ENCODE results near the gene CACNA1C.
"Not testable (repeated sequence)": the region's sequence is repeated elsewhere in the genome, so short reads cannot be mapped to it uniquely, and the experiment has no call there.

Gene CACNA1C

DNA sequence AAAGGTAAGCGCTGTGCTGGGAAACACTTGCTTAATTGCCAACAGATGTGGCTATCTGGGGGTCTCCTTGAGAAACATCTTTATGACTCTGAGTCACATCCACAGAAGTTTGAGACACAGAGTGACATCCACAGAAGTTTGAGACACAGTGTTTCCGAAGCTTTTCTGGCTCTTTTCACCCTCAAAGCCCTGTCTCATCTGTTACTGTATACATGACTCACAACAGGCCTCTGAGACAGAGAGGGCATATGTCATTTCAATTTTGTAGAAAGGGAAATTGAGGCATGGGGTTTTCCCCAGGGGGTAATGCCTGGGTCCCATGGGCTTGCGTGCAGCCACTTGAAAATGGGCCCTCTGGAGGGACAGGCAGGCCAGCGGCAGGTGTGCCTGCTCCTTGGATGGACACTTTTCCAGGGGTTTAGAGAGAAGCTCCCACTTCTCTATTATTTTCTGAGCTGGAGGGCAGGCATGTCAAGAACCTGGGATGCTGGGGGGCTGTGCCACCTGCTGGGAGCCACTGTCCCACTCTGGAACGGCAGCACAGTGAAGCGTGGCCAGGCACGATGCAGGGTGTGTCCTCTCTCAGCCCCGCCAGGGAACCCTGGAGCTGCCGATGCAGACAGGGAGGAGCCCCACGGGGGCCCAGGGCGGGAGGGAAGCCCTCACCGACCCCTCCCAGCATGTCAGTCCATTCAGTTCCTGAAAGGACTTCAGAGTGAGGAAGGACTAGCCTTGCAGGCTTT lies 630.7 kb downstream of the CACNA1C start:
- Histone ChIP-seq H3K27me3 (peaks cover 6% of the 10 kb centered on the region), H3K4me3 (ENCODE audit: low read depth, low read length) (no peak overlapping the region), H3K36me3 (no peaks in the 10 kb centered on the region), H3K4me1 (no peaks in the 10 kb centered on the region), H3K9me3 (no peaks in the 10 kb centered on the region; the same call in 1 of the 2 replicates)
- no peak for DNase-seq
- TF ChIP-seq, protein P1, sequence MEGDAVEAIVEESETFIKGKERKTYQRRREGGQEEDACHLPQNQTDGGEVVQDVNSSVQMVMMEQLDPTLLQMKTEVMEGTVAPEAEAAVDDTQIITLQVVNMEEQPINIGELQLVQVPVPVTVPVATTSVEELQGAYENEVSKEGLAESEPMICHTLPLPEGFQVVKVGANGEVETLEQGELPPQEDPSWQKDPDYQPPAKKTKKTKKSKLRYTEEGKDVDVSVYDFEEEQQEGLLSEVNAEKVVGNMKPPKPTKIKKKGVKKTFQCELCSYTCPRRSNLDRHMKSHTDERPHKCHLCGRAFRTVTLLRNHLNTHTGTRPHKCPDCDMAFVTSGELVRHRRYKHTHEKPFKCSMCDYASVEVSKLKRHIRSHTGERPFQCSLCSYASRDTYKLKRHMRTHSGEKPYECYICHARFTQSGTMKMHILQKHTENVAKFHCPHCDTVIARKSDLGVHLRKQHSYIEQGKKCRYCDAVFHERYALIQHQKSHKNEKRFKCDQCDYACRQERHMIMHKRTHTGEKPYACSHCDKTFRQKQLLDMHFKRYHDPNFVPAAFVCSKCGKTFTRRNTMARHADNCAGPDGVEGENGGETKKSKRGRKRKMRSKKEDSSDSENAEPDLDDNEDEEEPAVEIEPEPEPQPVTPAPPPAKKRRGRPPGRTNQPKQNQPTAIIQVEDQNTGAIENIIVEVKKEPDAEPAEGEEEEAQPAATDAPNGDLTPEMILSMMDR (IDR thresholded peaks at IDR 0.05; ENCODE audit: low read depth, low read length): no peak

DNA sequence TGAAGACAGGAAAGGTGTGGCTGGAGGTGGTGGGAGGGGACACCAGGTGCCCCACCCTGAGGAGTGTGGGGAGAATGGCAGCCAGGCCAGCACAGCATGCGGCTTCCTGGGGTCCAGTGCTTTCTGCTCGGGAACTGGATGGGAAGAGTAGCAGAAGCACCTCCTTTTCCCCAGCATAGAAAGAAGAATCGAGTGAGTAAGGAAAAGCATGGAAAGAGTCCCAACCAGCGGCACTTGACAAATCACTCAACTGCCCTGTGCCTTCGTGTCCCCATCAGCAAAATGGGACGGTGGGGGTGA lies 631.2 kb downstream of the CACNA1C start:
- not testable (repeated sequence) for H3K9me3 ChIP-seq; H3K36me3 ChIP-seq; H3K27me3 ChIP-seq; H3K4me1 ChIP-seq; H3K4me3 ChIP-seq (ENCODE audit: low read depth, low read length); DNase-seq

DNA sequence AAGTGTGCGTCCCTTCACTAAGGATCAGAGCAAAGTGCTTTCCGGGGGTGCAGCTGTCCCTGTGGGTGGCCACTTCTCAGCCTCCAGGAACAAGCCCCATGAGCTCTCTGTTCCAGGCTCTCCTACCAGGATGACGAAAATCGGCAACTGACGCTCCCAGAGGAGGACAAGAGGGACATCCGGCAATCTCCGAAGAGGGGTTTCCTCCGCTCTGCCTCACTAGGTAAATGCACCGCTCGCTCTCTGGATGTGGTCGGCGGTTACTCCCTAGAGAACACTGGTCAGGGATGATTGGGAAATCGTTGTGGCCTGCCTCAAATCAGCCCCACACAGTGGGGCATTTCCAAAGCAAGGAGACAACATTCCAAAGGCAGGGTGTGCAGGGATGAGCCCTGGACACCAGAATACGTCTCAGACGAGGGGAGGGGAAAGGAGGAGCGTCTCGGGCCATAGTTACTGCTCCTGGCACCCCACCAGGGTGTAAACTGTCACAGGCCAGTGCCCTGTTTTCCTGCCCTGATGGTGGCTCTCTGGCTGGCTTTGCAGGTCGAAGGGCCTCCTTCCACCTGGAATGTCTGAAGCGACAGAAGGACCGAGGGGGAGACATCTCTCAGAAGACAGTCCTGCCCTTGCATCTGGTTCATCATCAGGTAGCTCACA lies 633.0 kb downstream of the CACNA1C start:
- not testable (repeated sequence) for DNase-seq; H3K4me1 ChIP-seq; H3K9me3 ChIP-seq; H3K4me3 ChIP-seq (ENCODE audit: low read depth, low read length); H3K36me3 ChIP-seq
- H3K27me3 ChIP-seq: peaks cover 15% of the 10 kb centered on the region

DNA sequence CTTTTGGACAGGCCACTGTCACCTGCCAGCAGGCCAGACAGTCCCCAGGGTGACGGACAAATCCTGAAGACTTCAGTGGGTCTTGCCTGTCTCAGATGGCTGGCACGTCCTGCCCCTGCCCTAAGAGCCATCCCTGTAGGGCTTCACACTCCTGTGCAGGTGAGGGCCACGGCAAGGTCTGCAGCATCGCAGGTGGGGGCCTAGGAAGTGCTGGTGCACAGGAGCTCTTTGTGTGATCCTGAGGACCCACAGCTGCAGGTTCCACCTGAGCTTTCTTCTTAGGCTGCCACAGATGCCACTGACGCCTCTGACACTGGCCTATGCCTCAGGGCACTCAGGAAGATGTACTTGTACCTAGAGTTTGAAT lies 633.5 kb downstream of the CACNA1C start:
- no peak for DNase-seq
- no peak overlapping the region for H3K4me3 ChIP-seq (ENCODE audit: low read depth, low read length)
- no peaks in the 10 kb centered on the region for H3K4me1 ChIP-seq
- no peaks in the 10 kb centered on the region; the same call in 1 of the 2 replicates for H3K9me3 ChIP-seq
- peaks cover 18% of the 10 kb centered on the region for H3K27me3 ChIP-seq
- H3K36me3 ChIP-seq: no peaks in the 10 kb centered on the region
- TF ChIP-seq, protein P1 (IDR thresholded peaks at IDR 0.05; ENCODE audit: low read depth, low read length): no peak

DNA sequence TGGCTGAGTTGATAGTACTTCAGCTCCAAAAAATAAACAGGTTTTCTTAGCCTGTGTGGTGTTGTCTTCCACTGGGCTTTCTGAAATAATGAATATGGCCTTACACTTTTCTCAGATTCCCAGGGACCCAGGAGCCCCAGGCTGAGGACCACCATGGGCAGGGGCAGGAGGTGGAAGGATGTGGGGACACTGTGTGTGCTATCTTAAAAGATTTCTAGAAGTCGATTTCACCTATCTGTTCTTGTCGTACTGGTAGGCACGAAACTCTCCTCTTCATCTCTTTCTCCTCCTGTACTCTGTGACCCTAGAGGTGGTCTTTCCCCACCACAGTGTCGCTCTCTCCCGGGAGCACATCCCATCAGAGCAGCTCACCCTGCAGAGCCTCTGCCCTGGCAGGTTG lies 634.3 kb downstream of the CACNA1C start:
- no peak for DNase-seq
- peaks cover 26% of the 10 kb centered on the region for H3K27me3 ChIP-seq
- TF ChIP-seq, protein P1 (IDR thresholded peaks at IDR 0.05; ENCODE audit: low read depth, low read length): no peak

DNA sequence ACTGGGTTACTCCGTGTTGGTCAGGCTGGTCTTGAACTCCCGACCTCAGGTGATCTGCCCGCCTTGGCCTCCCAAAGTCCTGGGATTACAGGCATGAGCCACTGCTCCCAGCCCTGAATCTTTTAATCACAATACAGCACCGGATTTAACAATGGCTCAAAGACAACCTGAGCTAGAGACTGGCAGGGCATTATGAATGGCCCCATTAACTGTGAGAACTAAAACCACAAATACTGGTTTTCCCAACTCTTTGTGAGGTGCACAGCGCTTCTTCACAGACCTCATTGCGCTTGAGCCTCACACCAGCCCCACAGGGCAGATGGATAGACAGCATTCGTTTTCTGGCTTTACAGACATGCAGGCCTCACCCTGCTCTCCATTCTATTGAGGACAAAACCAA lies 634.9 kb downstream of the CACNA1C start:
- H3K4me3 ChIP-seq (ENCODE audit: low read depth, low read length): no peak overlapping the region
- DNase-seq: no peak

More for the DNA sequence above, 634.3 kb downstream of the CACNA1C start:
- Histone ChIP-seq H3K9me3 (no peaks in the 10 kb centered on the region; the same call in 1 of the 2 replicates), H3K4me1 (no peaks in the 10 kb centered on the region), H3K36me3 (no peaks in the 10 kb centered on the region), H3K4me3 (ENCODE audit: low read depth, low read length) (no peak overlapping the region)

More for the DNA sequence above, 634.9 kb downstream of the CACNA1C start:
- Histone ChIP-seq H3K27me3 (peaks cover 33% of the 10 kb centered on the region), H3K4me1 (no peaks in the 10 kb centered on the region), H3K9me3 (no peaks in the 10 kb centered on the region; the same call in 1 of the 2 replicates), H3K36me3 (no peaks in the 10 kb centered on the region)
- TF ChIP-seq, protein P1 (IDR thresholded peaks at IDR 0.05; ENCODE audit: low read depth, low read length): no peak
